ENCODE measurements around the gene NUBP2.

DNA sequence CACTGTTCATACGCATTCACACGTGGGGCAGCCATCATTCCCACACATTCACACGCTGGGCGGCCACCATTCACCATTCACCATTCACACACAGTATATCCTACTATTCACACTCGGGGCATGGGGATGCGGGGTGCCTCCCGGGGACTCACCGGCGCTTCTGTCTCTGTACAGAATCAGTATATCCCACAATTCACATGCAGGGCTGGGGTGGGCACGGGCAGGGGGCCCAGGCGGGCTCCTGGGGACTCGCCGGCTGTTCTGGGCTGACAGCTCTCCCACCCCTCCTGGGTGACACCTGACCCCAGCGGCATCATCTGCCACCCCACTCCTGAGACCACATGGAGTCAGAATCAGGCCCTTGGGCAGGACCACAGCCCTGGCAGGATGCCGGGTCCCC is 21.0 kb upstream of the NUBP2 start:
- TF ChIP-seq, protein P1, sequence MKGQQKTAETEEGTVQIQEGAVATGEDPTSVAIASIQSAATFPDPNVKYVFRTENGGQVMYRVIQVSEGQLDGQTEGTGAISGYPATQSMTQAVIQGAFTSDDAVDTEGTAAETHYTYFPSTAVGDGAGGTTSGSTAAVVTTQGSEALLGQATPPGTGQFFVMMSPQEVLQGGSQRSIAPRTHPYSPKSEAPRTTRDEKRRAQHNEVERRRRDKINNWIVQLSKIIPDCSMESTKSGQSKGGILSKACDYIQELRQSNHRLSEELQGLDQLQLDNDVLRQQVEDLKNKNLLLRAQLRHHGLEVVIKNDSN (IDR thresholded peaks at IDR 0.05): no peak
- no peak for TF ChIP-seq EP300 (IDR thresholded peaks at IDR 0.05; ENCODE audit: borderline replicate concordance)
- no peak for TF ChIP-seq RAD21 (IDR thresholded peaks at IDR 0.05; ENCODE audit: low read depth)

Measured in Ishikawa (cell line).